Cardiac fibroblast (primary cell): Measurements from ENCODE around the gene SELENOP.

Source experiments
- DNase-seq, 2 donors: peaks; one replicate each; pipeline versions ENCODE4 v3.0.0 to v3.0.0-alpha.2; 2010; ENCODE audit warnings: low read depth in 2 of 2
- H3K4me3 ChIP-seq, 2 donors: replicated peaks in 1 of 2; 1 replicate in 1 of 2; 2 replicates in 1 of 2; pipeline ENCODE4 v1.5.1; 2011; ENCODE audit warnings: low read depth in 2 of 2, low read length in 2 of 2, mild to moderate bottlenecking in 2 of 2, moderate library complexity in 1 of 2
- TF ChIP-seq, protein P1 (sequence below): IDR thresholded peaks from one replicate; pipeline ENCODE4 v1.5.1; 2011; ENCODE audit warnings: low read depth, mild to moderate bottlenecking, low read length, inconsistent platforms

Gene SELENOP

GRCh38 chr5:42759456-42759855 lies 52.2 kb downstream of the SELENOP start:
- peak; percentile 3 to 60 for DNase-seq
- TF ChIP-seq, protein P1, sequence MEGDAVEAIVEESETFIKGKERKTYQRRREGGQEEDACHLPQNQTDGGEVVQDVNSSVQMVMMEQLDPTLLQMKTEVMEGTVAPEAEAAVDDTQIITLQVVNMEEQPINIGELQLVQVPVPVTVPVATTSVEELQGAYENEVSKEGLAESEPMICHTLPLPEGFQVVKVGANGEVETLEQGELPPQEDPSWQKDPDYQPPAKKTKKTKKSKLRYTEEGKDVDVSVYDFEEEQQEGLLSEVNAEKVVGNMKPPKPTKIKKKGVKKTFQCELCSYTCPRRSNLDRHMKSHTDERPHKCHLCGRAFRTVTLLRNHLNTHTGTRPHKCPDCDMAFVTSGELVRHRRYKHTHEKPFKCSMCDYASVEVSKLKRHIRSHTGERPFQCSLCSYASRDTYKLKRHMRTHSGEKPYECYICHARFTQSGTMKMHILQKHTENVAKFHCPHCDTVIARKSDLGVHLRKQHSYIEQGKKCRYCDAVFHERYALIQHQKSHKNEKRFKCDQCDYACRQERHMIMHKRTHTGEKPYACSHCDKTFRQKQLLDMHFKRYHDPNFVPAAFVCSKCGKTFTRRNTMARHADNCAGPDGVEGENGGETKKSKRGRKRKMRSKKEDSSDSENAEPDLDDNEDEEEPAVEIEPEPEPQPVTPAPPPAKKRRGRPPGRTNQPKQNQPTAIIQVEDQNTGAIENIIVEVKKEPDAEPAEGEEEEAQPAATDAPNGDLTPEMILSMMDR, result no peak
- H3K4me3 ChIP-seq, result no peak overlapping the region

GRCh38 chr5:42756606-42757601 lies 54.8 kb downstream of the SELENOP start, which contains the start of gene CCDC152:
Gene CCDC152, plus strand, starts transcription at chr5:42756818. Its CDS starts 2,304 bp downstream, at chr5:42759122.
- DNase-seq, result peak; percentile 27 to 30
- peak within 1 kb of the TSS; percentile 22 to 41 for H3K4me3 ChIP-seq
- TF ChIP-seq, protein P1, result no peak

- TF ChIP-seq, protein P1, result no peak
- DNase-seq, result no peak
- no peak overlapping the region for H3K4me3 ChIP-seq
These were observed 58.6 kb downstream of the SELENOP start for GRCh38 chr5:42753099-42753498.

DNA sequence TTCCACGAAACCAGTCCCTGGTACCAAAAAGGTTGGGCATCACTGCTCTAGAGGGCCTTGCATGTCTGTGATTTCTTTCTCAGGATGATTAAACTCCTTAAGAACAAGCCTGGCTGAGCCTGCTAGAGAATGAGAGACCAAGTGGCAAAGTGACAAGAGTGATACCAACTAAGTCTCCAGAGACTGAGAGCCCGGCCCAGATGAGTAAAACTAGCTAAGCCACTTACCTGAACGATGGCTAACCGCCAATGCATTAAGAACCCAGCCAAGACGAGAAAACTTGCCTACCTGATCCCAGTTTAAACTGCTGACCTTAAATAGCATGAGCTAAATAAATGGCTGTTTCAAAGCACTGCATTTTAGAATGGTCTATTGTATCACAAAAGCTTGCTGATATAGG lies 60.6 kb downstream of the SELENOP start:
- TF ChIP-seq, protein P1, result no peak
- no peak overlapping the region for H3K4me3 ChIP-seq
- DNase-seq, result no peak

GRCh38 chr5:42750507-42750906 lies 61.2 kb downstream of the SELENOP start:
- H3K4me3 ChIP-seq, result no peak overlapping the region
- TF ChIP-seq, protein P1, result no peak
- no peak for DNase-seq
